HG03457 (cell line): ENCODE results near the gene PRAMEF20.
"Not testable (repeated sequence)": the region's sequence is repeated elsewhere in the genome, so short reads cannot be mapped to it uniquely, and the experiment has no call there.

Source experiments
- ATAC-seq: cut with Tn5 transposase; IDR thresholded peaks from one replicate; pipeline ENCODE4 v1.9.1; 2021; ENCODE audit warnings: moderate number of reproducible peaks; ENCODE audit not compliant: unreplicated experiment

Gene PRAMEF20

GRCh38 chr1:13410150-13410549 is at the start of gene PRAMEF20:
Gene PRAMEF20, plus strand, starts transcription at chr1:13410450. Its CDS starts 5,905 bp downstream, at chr1:13416355.
- ATAC-seq, result not testable (repeated sequence)

- not testable (repeated sequence) for ATAC-seq
Observed at GRCh38 chr1:13362364-13362763, 47.9 kb upstream of the PRAMEF20 start.

GRCh38 chr1:13364928-13365327 is 45.3 kb upstream of the PRAMEF20 start:
- ATAC-seq, result not testable (repeated sequence)

- ATAC-seq, result not testable (repeated sequence)
Observed at GRCh38 chr1:13366536-13366935, 43.7 kb upstream of the PRAMEF20 start.

- ATAC-seq, result not testable (repeated sequence)
Observed at GRCh38 chr1:13368544-13368943, 41.7 kb upstream of the PRAMEF20 start.

GRCh38 chr1:13378983-13379382 is 31.3 kb upstream of the PRAMEF20 start:
- not testable (repeated sequence) for ATAC-seq

DNA sequence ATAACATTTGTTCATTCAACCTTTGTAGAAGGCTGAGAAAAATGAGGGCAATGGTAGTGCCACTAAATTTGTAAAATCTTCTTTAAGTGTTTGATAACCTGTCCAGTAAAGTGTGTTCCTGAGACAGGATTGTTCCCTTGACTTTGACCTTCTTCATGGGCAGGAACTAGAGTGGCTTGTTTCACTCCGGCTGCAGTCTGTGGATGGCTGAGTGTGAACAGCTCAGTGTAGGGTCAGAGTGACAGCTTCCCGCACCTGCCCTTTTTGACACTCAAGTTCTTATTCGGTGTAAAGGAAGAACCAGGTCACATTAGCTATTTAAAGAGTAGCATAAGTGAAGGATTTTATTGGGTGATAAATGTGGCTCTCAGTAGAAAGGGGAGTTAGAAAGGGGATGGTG is 29.9 kb upstream of the PRAMEF20 start:
- ATAC-seq, result not testable (repeated sequence)

DNA sequence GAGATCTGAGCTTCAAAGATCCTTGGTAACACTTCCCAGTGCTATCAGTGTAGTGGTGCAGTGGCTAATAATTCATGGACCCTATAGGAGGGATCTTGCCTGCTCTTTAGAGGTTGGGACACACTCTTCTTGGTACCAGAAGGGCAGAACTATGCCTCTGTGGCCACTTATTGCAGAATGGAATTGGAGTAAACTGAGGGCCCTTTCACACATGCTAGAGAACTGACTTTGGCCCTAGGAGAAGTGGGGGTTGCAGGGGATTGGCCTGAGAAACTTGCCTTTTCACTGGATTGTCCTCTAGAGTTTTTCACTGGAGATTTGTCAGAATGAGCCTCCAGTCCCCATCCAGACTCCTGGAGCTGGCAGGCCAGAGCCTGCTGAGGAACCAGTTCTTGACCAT is 20.9 kb upstream of the PRAMEF20 start, which contains the start of gene PRAMEF17:
Gene PRAMEF17, plus strand, starts transcription at position 301 of the 400 bp plus-strand sequence. Its CDS starts 26 bp downstream, at position 327.
- ATAC-seq, result not testable (repeated sequence)

- ATAC-seq, result not testable (repeated sequence)
Observed at GRCh38 chr1:13393004-13393403, 17.2 kb upstream of the PRAMEF20 start.

- ATAC-seq, result not testable (repeated sequence)
Observed at GRCh38 chr1:13394761-13395160, 15.5 kb upstream of the PRAMEF20 start.

- ATAC-seq, result not testable (repeated sequence)
Observed at GRCh38 chr1:13395311-13395710, 14.9 kb upstream of the PRAMEF20 start.

DNA sequence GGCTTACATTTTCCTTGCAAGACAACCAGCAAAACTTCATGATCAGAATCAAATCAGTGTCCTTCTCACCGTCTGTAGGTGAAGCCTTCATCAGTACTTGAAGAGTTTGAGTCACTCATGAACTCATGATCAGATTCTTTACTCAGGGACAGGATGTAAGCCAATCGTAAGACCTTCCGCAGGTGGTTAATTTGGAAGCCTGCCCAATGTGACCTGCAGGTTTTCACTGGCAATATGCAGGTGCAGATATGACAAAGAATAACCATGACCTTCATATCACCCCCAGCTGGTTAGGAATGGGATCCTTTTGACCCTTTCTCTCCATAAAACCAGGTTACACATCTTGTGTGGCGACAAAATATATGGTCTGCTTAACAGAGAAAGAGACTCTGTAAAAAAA is 2.4 kb upstream of the PRAMEF20 start:
- no peak for ATAC-seq

DNA sequence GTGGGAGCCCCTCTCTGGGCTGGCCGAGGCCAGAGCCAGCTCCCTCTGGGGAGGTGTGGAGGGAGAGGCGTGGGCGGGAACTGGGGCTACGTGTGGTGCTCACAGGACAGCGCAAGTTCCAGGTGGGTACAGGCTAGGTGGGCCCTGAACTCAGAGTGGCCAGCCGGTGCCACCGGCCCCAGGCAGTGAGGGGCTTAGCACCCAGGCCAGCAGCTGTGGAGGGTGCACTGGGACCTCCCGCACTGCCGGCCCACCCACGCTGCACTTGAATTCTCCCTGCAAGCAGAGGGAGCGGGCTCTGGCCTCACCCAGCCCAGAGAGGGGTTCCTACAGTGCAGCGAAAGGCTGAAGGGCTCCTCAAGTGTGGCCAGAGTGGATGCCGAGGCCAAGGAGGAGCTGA is 20.2 kb downstream of the PRAMEF20 start:
- ATAC-seq, result no peak

GRCh38 chr1:13432251-13432650 is 22.0 kb downstream of the PRAMEF20 start:
- ATAC-seq, result no peak

DNA sequence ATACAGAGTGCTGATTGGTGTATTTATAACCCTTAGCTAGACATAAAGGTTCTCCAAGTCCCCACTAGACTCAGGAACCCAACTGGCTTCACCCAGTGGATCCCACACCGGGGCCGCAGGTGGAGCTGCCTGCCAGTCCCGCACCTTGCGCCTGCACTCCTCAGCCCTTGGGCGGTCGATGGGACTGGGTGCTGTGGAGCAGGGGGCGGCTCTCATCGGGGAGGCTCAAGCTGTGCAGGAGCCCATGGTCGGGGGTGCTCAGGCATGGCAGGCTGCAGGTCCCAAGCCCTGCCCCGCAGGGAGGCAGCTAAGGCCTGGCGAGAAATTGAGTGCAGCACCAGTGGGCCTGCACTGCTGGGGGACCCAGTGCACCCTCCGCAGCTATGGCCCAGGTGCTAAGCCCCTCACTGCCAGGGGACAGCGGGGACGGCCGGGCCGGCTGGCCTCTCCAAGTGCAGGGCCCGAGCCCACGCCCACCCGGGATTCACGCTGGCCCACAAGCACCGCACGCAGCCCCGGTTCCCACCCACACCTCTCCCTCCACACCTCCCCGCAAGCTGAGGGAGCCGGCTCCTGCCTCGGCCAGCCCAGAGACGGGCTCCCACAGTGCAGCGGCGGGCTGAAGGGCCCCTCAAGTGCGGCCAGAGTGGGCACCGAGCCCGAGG is 23.6 kb downstream of the PRAMEF20 start:
- not testable (repeated sequence) for ATAC-seq

DNA sequence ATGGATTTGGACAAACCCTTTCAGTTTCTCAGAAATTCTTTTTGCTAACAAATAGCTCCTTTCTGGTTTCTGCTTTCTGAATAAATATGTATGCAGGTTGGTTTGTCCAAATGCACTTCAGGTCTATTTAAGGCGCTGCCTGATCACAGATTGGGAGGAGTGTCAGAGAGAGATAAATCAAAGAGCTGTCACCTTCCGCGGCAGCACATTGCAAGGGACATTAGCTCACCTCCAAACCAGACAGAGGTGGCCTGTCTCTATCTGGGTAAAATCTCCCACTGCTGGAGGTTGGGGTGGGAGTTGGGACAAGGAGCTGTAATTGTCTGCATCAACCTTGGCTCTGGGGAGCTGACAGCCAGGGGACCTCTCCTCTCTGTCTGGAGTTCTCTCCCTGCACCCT is 25.2 kb downstream of the PRAMEF20 start:
- ATAC-seq, result no peak

DNA sequence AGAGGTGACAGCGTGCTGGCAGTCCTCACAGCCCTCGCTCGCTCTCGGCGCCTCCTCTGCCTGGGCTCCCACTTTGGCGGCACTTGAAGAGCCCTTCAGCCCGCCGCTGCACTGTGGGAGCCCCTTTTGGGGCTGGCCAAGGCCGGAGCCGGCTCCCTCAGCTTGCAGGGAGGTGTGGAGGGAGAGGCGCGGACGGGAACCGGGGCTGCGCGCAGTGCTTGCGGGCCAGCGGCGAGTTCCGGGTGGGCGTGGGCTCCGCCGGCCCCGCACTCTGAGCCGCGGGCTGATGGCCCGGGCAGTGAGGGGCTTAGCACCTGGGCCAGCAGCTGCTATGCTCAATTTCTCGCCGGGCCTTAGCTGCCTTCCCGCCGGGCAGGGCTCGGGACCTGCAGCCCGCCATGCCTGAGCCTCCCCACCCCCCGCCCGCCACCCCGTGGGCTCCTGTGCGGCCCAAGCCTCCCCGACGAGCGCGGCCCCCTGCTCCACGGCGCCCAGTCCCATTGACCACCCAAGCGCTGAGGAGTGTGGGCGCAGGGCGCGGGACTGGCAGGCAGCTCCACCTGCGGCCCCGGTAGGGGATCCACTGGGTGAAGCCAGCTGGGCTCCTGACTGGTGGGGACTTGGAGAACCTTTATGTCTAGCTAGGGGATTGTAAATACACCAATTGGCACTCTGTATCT is 29.0 kb downstream of the PRAMEF20 start:
- ATAC-seq, result not testable (repeated sequence)

DNA sequence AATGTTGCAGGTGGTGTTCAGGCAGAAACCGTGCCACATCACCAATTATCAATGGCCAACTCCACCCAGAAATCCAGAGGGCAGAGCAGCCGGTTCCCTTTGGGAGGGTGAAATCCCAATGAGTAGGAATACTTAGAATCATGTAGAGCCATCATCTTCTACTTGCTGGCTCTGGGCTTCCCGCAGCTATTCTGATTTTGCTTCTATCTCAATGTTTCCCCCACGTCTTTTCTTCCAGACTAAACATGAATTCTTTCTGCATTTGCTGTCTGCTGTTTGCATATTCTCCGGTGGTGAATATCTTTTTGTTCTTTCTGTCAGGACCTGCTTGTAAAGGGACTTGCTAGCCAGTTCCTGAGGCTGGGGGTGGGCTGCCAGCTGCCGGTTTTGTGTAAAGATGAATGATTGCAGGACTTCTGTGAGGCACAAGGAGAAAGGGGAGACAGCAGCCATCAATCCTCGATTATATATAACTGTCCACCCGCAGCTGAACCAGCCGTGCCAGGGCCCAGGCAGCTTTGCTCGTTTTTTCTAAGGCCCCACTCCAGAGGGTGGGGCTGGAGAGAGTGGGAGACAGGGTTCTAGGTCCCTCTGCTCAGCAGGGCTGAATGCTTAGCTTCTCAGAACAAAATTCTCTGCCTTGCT is 33.2 kb downstream of the PRAMEF20 start:
- no peak for ATAC-seq

DNA sequence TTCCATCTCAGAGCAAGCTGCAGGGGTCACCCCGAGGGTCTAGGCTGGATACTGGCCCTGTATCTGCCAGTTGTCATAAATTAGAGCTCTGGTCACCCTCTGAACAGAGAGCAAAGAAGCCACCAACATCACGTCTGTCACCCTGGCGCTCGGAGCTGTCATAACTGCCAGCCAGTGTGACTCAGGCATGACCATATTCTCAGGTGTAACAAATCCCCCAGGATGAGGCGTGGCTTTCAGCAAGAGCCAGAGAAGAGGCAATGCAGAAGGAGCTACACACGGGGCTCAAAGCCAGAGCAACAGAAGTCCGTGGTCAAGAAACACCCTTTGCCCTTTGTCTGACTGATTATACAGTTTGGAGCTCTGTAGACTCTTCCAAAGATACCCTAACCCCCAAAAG is 40.0 kb downstream of the PRAMEF20 start:
- no peak for ATAC-seq

GRCh38 chr1:13451399-13451965 is 41.2 kb downstream of the PRAMEF20 start:
- ATAC-seq, result no peak

- ATAC-seq, result no peak
Observed at GRCh38 chr1:13456904-13457532, 46.8 kb downstream of the PRAMEF20 start.
